Naive thymus-derived CD4-positive, alpha-beta T cell (primary cell): Measurements from ENCODE around the gene RAPH1. TPM values are rescaled to one million over a fixed set of nuclear protein-coding genes. Genes with fewer than 3 reads are reported as not detected.

Experiments
- ATAC-seq: fragments of 150-1000 bp; cut with Tn5 transposase; 2 replicates; pipeline ENCODE4 v1.10.0; 2021; ENCODE audit warnings: mild to moderate bottlenecking, moderate library complexity
- CTCF ChIA-PET: fragments of 350-600 bp; sonication (Branson Sonifier 250); formaldehyde crosslinking; loops from one replicate; lab custom pipeline; 2021; ENCODE audit warnings: antibody characterized with exemption; lab: Charles Lee
- POLR2A ChIA-PET: fragments of 350-600 bp; sonication (Branson Sonifier 250); formaldehyde crosslinking; loops from one replicate; lab custom pipeline; 2021; ENCODE audit warnings: antibody characterized with exemption, inconsistent platforms; lab: Charles Lee
- DNase-seq, 9 donors: peaks; one replicate each; pipeline versions ENCODE4 v3.0.0 to v3.0.0-alpha.2; 2020 to 2022; ENCODE audit warnings: mixed read lengths in 1 of 9
- H3K27ac ChIP-seq: one replicate; pipeline ENCODE4 v1.7.0; 2013; ENCODE audit warnings: mild to moderate bottlenecking, low read depth, low read length, moderate library complexity
- H3K27me3 ChIP-seq, 2 donors: one replicate each; pipeline ENCODE4 v1.7.0; 2013; ENCODE audit warnings: low read length in 2 of 2, mild to moderate bottlenecking in 2 of 2, moderate library complexity in 2 of 2; ENCODE audit not compliant: control insufficient read depth in 2 of 2, insufficient read depth in 2 of 2
- H3K36me3 ChIP-seq, 3 experiments: 1 replicate in 2 of 3; 2 replicates in 1 of 3; pipeline ENCODE4 v1.7.0; 2013; ENCODE audit warnings: low read length in 3 of 3, mild to moderate bottlenecking in 3 of 3, moderate library complexity in 1 of 3; ENCODE audit not compliant: insufficient read depth in 3 of 3, control insufficient read depth in 2 of 3
- H3K4me1 ChIP-seq, 2 donors: one replicate each; pipeline ENCODE4 v1.7.0; 2013; ENCODE audit warnings: low read length in 2 of 2, mild to moderate bottlenecking in 2 of 2, moderate library complexity in 1 of 2; ENCODE audit not compliant: control insufficient read depth in 2 of 2, insufficient read depth in 2 of 2
- H3K4me3 ChIP-seq: 2 replicates; pipeline ENCODE4 v1.7.0; 2013; ENCODE audit warnings: mild to moderate bottlenecking, low read length
- H3K9me3 ChIP-seq, 3 experiments: 1 replicate in 2 of 3; 2 replicates in 1 of 3; pipeline ENCODE4 v1.7.0; 2013; ENCODE audit warnings: low read length in 3 of 3; ENCODE audit not compliant: control insufficient read depth in 2 of 3
- H3K27ac Mint-ChIP-seq, 9 donors: one replicate each; pipeline ENCODE4 v1.8.0; 2020 to 2022; ENCODE audit warnings: mixed read lengths in 9 of 9, mild to moderate bottlenecking in 8 of 9, moderate library complexity in 5 of 9, inconsistent platforms in 2 of 9
- H3K27me3 Mint-ChIP-seq, 5 donors: one replicate each; pipeline ENCODE4 v1.8.0; 2021 to 2022; ENCODE audit warnings: mixed read lengths in 5 of 5, mild to moderate bottlenecking in 1 of 5
- H3K36me3 Mint-ChIP-seq, 5 donors: one replicate each; pipeline ENCODE4 v1.8.0; 2020 to 2022; ENCODE audit warnings: mixed read lengths in 5 of 5, mild to moderate bottlenecking in 3 of 5, inconsistent platforms in 1 of 5
- H3K4me1 Mint-ChIP-seq, 7 donors: one replicate each; pipeline ENCODE4 v1.8.0; 2020 to 2022; ENCODE audit warnings: mixed read lengths in 7 of 7, mild to moderate bottlenecking in 3 of 7, inconsistent platforms in 1 of 7
- H3K4me3 Mint-ChIP-seq, 10 donors: one replicate each; pipeline ENCODE4 v1.8.0; 2020 to 2022; ENCODE audit warnings: mild to moderate bottlenecking in 10 of 10, mixed read lengths in 10 of 10, moderate library complexity in 6 of 10, inconsistent platforms in 2 of 10
- H3K9me3 Mint-ChIP-seq, 11 donors: one replicate each; pipeline ENCODE4 v1.8.0; 2020 to 2022; ENCODE audit warnings: mixed read lengths in 11 of 11, mild to moderate bottlenecking in 4 of 11, inconsistent platforms in 1 of 11, moderate library complexity in 1 of 11
- intact Hi-C, 2 donors: fragments of 100-400 bp; cut with micrococcal nuclease; formaldehyde crosslinking; loops; one replicate each; pipeline ENCODE4 v1.15.1; 2023
- polyA plus RNA-seq, 2 donors: library from polyadenylated mRNA; unstranded; fragments of 300-500 nt; fragmentation: Illumina TruSeq; gene quantifications; one replicate each; pipeline ENCODE4 v1.2.3, GENCODE V29; 2021
- total RNA-seq, 6 experiments: library from RNA in 5 of 6; stranded (reverse) in 5 of 6; gene quantifications; 1 replicate in 5 of 6; 2 replicates in 1 of 6; pipeline ENCODE4 v1.2.3 and lab custom pipeline; 2021 to 2026

Gene RAPH1
- total and polyA plus RNA-seq, 7 experiments from 2014 or later, result 0.57 to 5.5 (median 2.9) TPM

GRCh38 chr2:203451689-203452088 lies 83.4 kb downstream of the RAPH1 start:
- Histone ChIP-seq H3K4me3 (no peak overlapping the region), H3K27ac (no peak overlapping the region), H3K9me3 (no peaks in the 10 kb centered on the region), H3K4me1 (no peaks in the 10 kb centered on the region), H3K36me3 (no peaks in the 10 kb centered on the region), H3K27me3 (no peaks in the 10 kb centered on the region)
- ChIA-PET POLR2A (interaction anchor here (0.6 kb wide), 1 partner anchor 1139 kb away, joined by 3 read pairs; no protein-coding TSS in a partner anchor), CTCF (no interaction called here)
- intact Hi-C loops, result loop anchor here in 1 of 2 donors (5.0 kb wide), 2 partner anchors 124 to 619 kb away; partner anchors contain the start of gene ABI2
- Mint-ChIP-seq H3K4me3 (no peak overlapping the region), H3K9me3 (no peaks in the 10 kb centered on the region), H3K36me3 (peaks cover 0 to 4% (median 0%) of the 10 kb centered on the region in 5 donors), H3K4me1 (peaks cover 0 to 4% (median 0%) of the 10 kb centered on the region in 7 donors), H3K27ac (peak overlapping the region in 1 of 9 donors; percentile 74), H3K27me3 (no peaks in the 10 kb centered on the region)
- ATAC-seq (no peak), DNase-seq (no peak)

- Mint-ChIP-seq H3K36me3 (peaks cover 0 to 4% (median 0%) of the 10 kb centered on the region in 5 donors), H3K4me3 (no peak overlapping the region)
- ATAC-seq, result no peak
Observed at GRCh38 chr2:203451011-203451410, 84.1 kb downstream of the RAPH1 start.

GRCh38 chr2:203450561-203450960 lies 84.5 kb downstream of the RAPH1 start:
- Mint-ChIP-seq H3K27ac (no peak overlapping the region), H3K36me3 (peaks cover 0 to 4% (median 0%) of the 10 kb centered on the region in 5 donors), H3K9me3 (no peaks in the 10 kb centered on the region), H3K4me1 (peaks cover 0 to 11% (median 0%) of the 10 kb centered on the region in 7 donors), H3K4me3 (no peak overlapping the region), H3K27me3 (no peaks in the 10 kb centered on the region)
- POLR2A ChIA-PET, result no interaction called here
- ATAC-seq (no peak), DNase-seq (no peak)
- CTCF ChIA-PET, result no interaction called here
- Histone ChIP-seq H3K9me3 (no peaks in the 10 kb centered on the region), H3K4me1 (no peaks in the 10 kb centered on the region), H3K27me3 (no peaks in the 10 kb centered on the region), H3K4me3 (no peak overlapping the region), H3K27ac (no peak overlapping the region), H3K36me3 (no peaks in the 10 kb centered on the region)
- intact Hi-C loops, result loop anchor here in 1 of 2 donors (5.0 kb wide), 2 partner anchors 123 to 618 kb away; partner anchors contain the start of gene ABI2

More at GRCh38 chr2:203451011-203451410, 84.1 kb downstream of the RAPH1 start:
- H3K4me1 Mint-ChIP-seq, result peaks cover 0 to 9% (median 0%) of the 10 kb centered on the region in 7 donors
- no peaks in the 10 kb centered on the region for H3K9me3 ChIP-seq
- no peak overlapping the region for H3K27ac ChIP-seq
- no peak overlapping the region for H3K4me3 ChIP-seq
- no peak overlapping the region for H3K27ac Mint-ChIP-seq
- ChIA-PET POLR2A (no interaction called here), CTCF (no interaction called here)
- intact Hi-C loops, result loop anchor here in 1 of 2 donors (5.0 kb wide), 2 partner anchors 124 to 619 kb away; partner anchors contain the start of gene ABI2
- no peaks in the 10 kb centered on the region for H3K27me3 ChIP-seq
- no peaks in the 10 kb centered on the region for H3K36me3 ChIP-seq
- H3K4me1 ChIP-seq, result no peaks in the 10 kb centered on the region
- H3K9me3 Mint-ChIP-seq, result no peaks in the 10 kb centered on the region
- no peaks in the 10 kb centered on the region for H3K27me3 Mint-ChIP-seq
- DNase-seq, result no peak

- Histone ChIP-seq H3K4me3 (no peak overlapping the region), H3K27me3 (no peaks in the 10 kb centered on the region), H3K9me3 (no peaks in the 10 kb centered on the region), H3K36me3 (no peaks in the 10 kb centered on the region), H3K27ac (no peak overlapping the region), H3K4me1 (no peaks in the 10 kb centered on the region)
- peaks cover 0 to 15% (median 0%) of the 10 kb centered on the region in 7 donors for H3K4me1 Mint-ChIP-seq
- H3K9me3 Mint-ChIP-seq, result no peaks in the 10 kb centered on the region
- H3K27ac Mint-ChIP-seq, result no peak overlapping the region
- ChIA-PET CTCF (interaction anchor here (0.6 kb wide), 1 partner anchor 1167 kb away, joined by 3 read pairs; no protein-coding TSS in a partner anchor), POLR2A (interaction anchor here (0.7 kb wide), 1 partner anchor 93 kb away, joined by 5 read pairs; no protein-coding TSS in a partner anchor)
- H3K27me3 Mint-ChIP-seq, result no peaks in the 10 kb centered on the region
- H3K36me3 Mint-ChIP-seq, result peaks cover 0 to 12% (median 0%) of the 10 kb centered on the region in 5 donors
- H3K4me3 Mint-ChIP-seq, result no peak overlapping the region
- intact Hi-C loops, result no loop called here
- no peak for ATAC-seq
- no peak for DNase-seq
Observed at GRCh38 chr2:203446780-203447179, 88.3 kb downstream of the RAPH1 start.

GRCh38 chr2:203446071-203446481 lies 89.0 kb downstream of the RAPH1 start:
- Histone ChIP-seq H3K4me3 (no peak overlapping the region), H3K36me3 (no peaks in the 10 kb centered on the region), H3K9me3 (no peaks in the 10 kb centered on the region), H3K4me1 (no peaks in the 10 kb centered on the region), H3K27ac (no peak overlapping the region), H3K27me3 (no peaks in the 10 kb centered on the region)
- ATAC-seq (peak; percentile 29), DNase-seq (no peak)
- no peaks in the 10 kb centered on the region for H3K27me3 Mint-ChIP-seq
- peaks cover 0 to 15% (median 0%) of the 10 kb centered on the region in 7 donors for H3K4me1 Mint-ChIP-seq
- intact Hi-C loops, result no loop called here
- H3K27ac Mint-ChIP-seq, result peak overlapping the region in 1 of 9 donors; percentile 12
- CTCF ChIA-PET, result interaction anchor here (0.6 kb wide), 1 partner anchor 1166 kb away, joined by 3 read pairs; no protein-coding TSS in a partner anchor
- POLR2A ChIA-PET, result interaction anchor here (0.7 kb wide), 1 partner anchor 94 kb away, joined by 5 read pairs; no protein-coding TSS in a partner anchor
- no peaks in the 10 kb centered on the region for H3K9me3 Mint-ChIP-seq
- no peak overlapping the region for H3K4me3 Mint-ChIP-seq
- H3K36me3 Mint-ChIP-seq, result peaks cover 0 to 14% (median 4%) of the 10 kb centered on the region in 5 donors

- Histone ChIP-seq H3K27me3 (no peaks in the 10 kb centered on the region), H3K9me3 (no peaks in the 10 kb centered on the region), H3K4me3 (no peak overlapping the region), H3K27ac (no peak overlapping the region), H3K36me3 (no peaks in the 10 kb centered on the region), H3K4me1 (no peaks in the 10 kb centered on the region)
- no peaks in the 10 kb centered on the region for H3K9me3 Mint-ChIP-seq
- DNase-seq (no peak), ATAC-seq (no peak)
- intact Hi-C loops, result no loop called here
- ChIA-PET CTCF (no interaction called here), POLR2A (no interaction called here)
- H3K4me3 Mint-ChIP-seq, result no peak overlapping the region
- peaks cover 0 to 14% (median 4%) of the 10 kb centered on the region in 5 donors for H3K36me3 Mint-ChIP-seq
- peaks cover 0 to 15% (median 0%) of the 10 kb centered on the region in 7 donors for H3K4me1 Mint-ChIP-seq
- H3K27me3 Mint-ChIP-seq, result no peaks in the 10 kb centered on the region
- no peak overlapping the region for H3K27ac Mint-ChIP-seq
Observed at GRCh38 chr2:203444738-203445137, 90.4 kb downstream of the RAPH1 start.

GRCh38 chr2:203442463-203442862 lies 92.6 kb downstream of the RAPH1 start:
- Histone ChIP-seq H3K27me3 (no peaks in the 10 kb centered on the region), H3K36me3 (no peaks in the 10 kb centered on the region), H3K27ac (no peak overlapping the region), H3K9me3 (no peaks in the 10 kb centered on the region), H3K4me3 (no peak overlapping the region), H3K4me1 (no peaks in the 10 kb centered on the region)
- no peak for DNase-seq
- no peak for ATAC-seq
- Mint-ChIP-seq H3K4me1 (peaks cover 0 to 11% (median 0%) of the 10 kb centered on the region in 7 donors), H3K27me3 (no peaks in the 10 kb centered on the region), H3K9me3 (no peaks in the 10 kb centered on the region), H3K27ac (no peak overlapping the region), H3K4me3 (no peak overlapping the region), H3K36me3 (peaks cover 0 to 22% (median 4%) of the 10 kb centered on the region in 5 donors)
- ChIA-PET POLR2A (no interaction called here), CTCF (no interaction called here)
- intact Hi-C loops, result no loop called here
